Heart left ventricle (tissue), 16 donors: ENCODE data around the gene BACH2. TPM values are rescaled to one million over a fixed set of nuclear protein-coding genes. Genes with fewer than 3 reads are reported as not detected.
A peak's percentile ranks its signal among the peaks of the same experiment; 100 is the strongest.

Source experiments
- ATAC-seq, 4 donors: fragments of 200-7000 bp; cut with Tn5 transposase; one replicate each; pipeline ENCODE4 v1.9.1; 2020 to 2022; ENCODE audit warnings: moderate library complexity in 4 of 4, mild to moderate bottlenecking in 3 of 4, moderate number of reproducible peaks in 1 of 4
- DNase-seq, 5 donors: peaks; one replicate each; pipeline ENCODE4 v3.0.0-alpha.2; 2020
- H3K27ac ChIP-seq, 12 donors: fragments of 200-600 bp; sonication (generic) in 4 of 12; one replicate each; pipeline versions ENCODE4 v1.5.0 to v1.8.0; 2016 to 2022; ENCODE audit warnings: mild to moderate bottlenecking in 2 of 12
- H3K27me3 ChIP-seq, 9 donors: fragments of 200-600 bp; sonication (generic) in 2 of 9; one replicate each; pipeline versions ENCODE4 v1.5.1 to v1.8.0; 2016 to 2022; ENCODE audit warnings: mild to moderate bottlenecking in 3 of 9
- H3K36me3 ChIP-seq, 9 donors: fragments of 200-600 bp; sonication (generic) in 2 of 9; one replicate each; pipeline versions ENCODE4 v1.5.0 to v1.8.0; 2018 to 2022; ENCODE audit warnings: mild to moderate bottlenecking in 2 of 9
- H3K4me1 ChIP-seq, 12 donors: fragments of 200-600 bp; sonication (generic) in 4 of 12; one replicate each; pipeline versions ENCODE4 v1.5.0 to v1.8.0; 2016 to 2022; ENCODE audit warnings: mild to moderate bottlenecking in 3 of 12
- H3K4me3 ChIP-seq, 12 donors: fragments of 200-600 bp; sonication (generic) in 4 of 12; one replicate each; pipeline versions ENCODE4 v1.5.0 to v1.8.0; 2017 to 2022; ENCODE audit warnings: mild to moderate bottlenecking in 9 of 12, moderate library complexity in 4 of 12
- H3K9me3 ChIP-seq, 12 donors: fragments of 200-600 bp; sonication (generic) in 4 of 12; one replicate each; pipeline versions ENCODE4 v1.5.0 to v1.8.0; 2016 to 2022; ENCODE audit warnings: mild to moderate bottlenecking in 1 of 12
- CTCF ChIP-seq, 12 donors: fragments of 200-600 bp; sonication (generic) in 4 of 12; IDR thresholded peaks; one replicate each; pipeline versions ENCODE4 v1.5.0 to v1.8.0; 2018 to 2022; ENCODE audit warnings: antibody characterized with exemption in 12 of 12, mild to moderate bottlenecking in 5 of 12
- POLR2A ChIP-seq, 2 donors: fragments of 450-650 bp; IDR thresholded peaks; one replicate each; pipeline ENCODE4 v1.6.1; 2017; ENCODE audit warnings: antibody characterized with exemption in 2 of 2, mild to moderate bottlenecking in 2 of 2, moderate library complexity in 2 of 2
- WGBS, 4 donors: extraction: QIAGEN DNeasy Blood & Tissue Kit in 2 of 4; methylation state at CpG; one replicate each; pipeline versions ENCODE4 v1.1.5 to v1.1.7; 2013 to 2018; 5-methylcytosine and 5-hydroxymethylcytosine counted together
- intact Hi-C, 10 donors: fragments of 100-400 bp; cut with DNase I; formaldehyde crosslinking; loops; one replicate each; pipeline versions ENCODE4 v1.11.1 to v1.14.2; 2022
- polyA plus RNA-seq, 2 donors: library from polyadenylated mRNA; stranded (reverse); fragments of 200-250 nt; gene quantifications; one replicate each; pipeline ENCODE4 v1.2.3, GENCODE V29; 2013
- total RNA-seq, 9 donors: library from RNA; depleted of rRNA in 2 of 9; stranded (reverse); fragments of >200 nt in 2 of 9; fragmentation: NEBNext Ultra II Directional in 3 of 9; extraction: Animal tissue kit (Norgen Biotek cat#: 25700) in 3 of 9; gene quantifications; one replicate each; pipeline versions ENCODE4 v1.1.0 to v1.2.4, GENCODE V29; 2016 to 2023
- donor health status: ischemic (EF 13 %, LVEDD 7.1; RV severe dilation, severe dysfunction).
- donor health status: healthy with polysubstance abuse.
- donor health status: DM: no; HTN: yes; CAD: no.
- donor health status: DM: no; HTN: no; CAD: no.
- donor health status: ischemic (EF 25% LVEDD 6.9; RV normal size, moderate dysfunction).
- donor health status: ischemic (EF 25% LVEDD 5.7; RV mildly dilated, moderate dysfunction).
- donor health status: healthy.
- donor health status: DM: yes; HTN: yes; CAD: no.
- donor health status: ischemic (EF 35%, LVEDD 5.7; RV mildly dilated, moderate dysfunction).
- donor health status: nonischemic (EF 11% LVEDD 7.7; RV severe dilation, severe dysfunction).
- donor health status: DM: yes; HTN: yes; CAD: no.
- donor health status: PGD.
- donor health status: ischemic (EF 29% LVEDD 5.4; RV normal size, mild dysfunction).
- donor health status: nonischemic (EF 23%, LVEDD 6.1; RV moderate dilation, normal function).

BACH2 gene
- total and polyA plus RNA-seq, 11 donors: 0.23 to 8.4 (median 1.5) TPM

GRCh38 chr6:90294614-90294988, 2.0 kb downstream of the BACH2 start:
- ATAC-seq: no peak
- H3K4me3 ChIP-seq: peak overlapping the region; percentile 66 to 93 (median 80)
- DNase-seq: no peak
- intact Hi-C loops: loop anchor here in 6 of 10 donors (2.0 to 10.0 kb wide), 10 partner anchors 60 to 350 kb away; no protein-coding TSS in a partner anchor
- H3K27me3 ChIP-seq: peaks cover 0 to 30% (median 0%) of the 10 kb centered on the region in 9 donors
- H3K36me3 ChIP-seq: no peaks in the 10 kb centered on the region
- TF ChIP-seq POLR2A (IDR thresholded peaks at IDR 0.05): no peak
- no peak for TF ChIP-seq CTCF (IDR thresholded peaks at IDR 0.05)
- no peaks in the 10 kb centered on the region for H3K9me3 ChIP-seq
- H3K27ac ChIP-seq: peak overlapping the region in 6 of 12 donors; percentile 78 to 93 (median 87)
- WGBS, 4 donors: 29 to 50% (median 43%) methylated on average over 15 of the region's 15 CpGs
- H3K4me1 ChIP-seq: peaks cover 0 to 19% (median 8%) of the 10 kb centered on the region in 12 donors

- intact Hi-C loops: loop anchor here in 6 of 10 donors (2.0 to 10.0 kb wide), 10 partner anchors 59 to 349 kb away; no protein-coding TSS in a partner anchor
- Histone ChIP-seq H3K27me3 (peaks cover 0 to 30% (median 0%) of the 10 kb centered on the region in 9 donors), H3K9me3 (no peaks in the 10 kb centered on the region), H3K27ac (no peak overlapping the region), H3K4me1 (peaks cover 0 to 17% (median 8%) of the 10 kb centered on the region in 12 donors), H3K36me3 (no peaks in the 10 kb centered on the region), H3K4me3 (peak overlapping the region in 5 of 12 donors; percentile 67 to 91 (median 79))
- TF ChIP-seq CTCF (IDR thresholded peaks at IDR 0.05) (no peak), POLR2A (IDR thresholded peaks at IDR 0.05) (no peak)
- no peak for ATAC-seq
- no peak for DNase-seq
- WGBS, 4 donors: 90 to 94% (median 92%) methylated on average over 5 of the region's 5 CpGs
Observed at GRCh38 chr6:90294008-90294511, 2.6 kb downstream of the BACH2 start.

- 77 to 87% (median 83%) methylated on average over 3 of the region's 3 CpGs for WGBS, 4 donors
- intact Hi-C loops: loop anchor here in 6 of 10 donors (5.0 to 10.0 kb wide), 9 partner anchors 59 to 349 kb away; no protein-coding TSS in a partner anchor
- H3K36me3 ChIP-seq: no peaks in the 10 kb centered on the region
- H3K27ac ChIP-seq: no peak overlapping the region
- peaks cover 0 to 24% (median 0%) of the 10 kb centered on the region in 9 donors for H3K27me3 ChIP-seq
- H3K4me1 ChIP-seq: peaks cover 0 to 17% (median 8%) of the 10 kb centered on the region in 12 donors
- ATAC-seq (no peak), DNase-seq (no peak)
- no peak for TF ChIP-seq CTCF (IDR thresholded peaks at IDR 0.05)
- no peak for TF ChIP-seq POLR2A (IDR thresholded peaks at IDR 0.05)
- no peaks in the 10 kb centered on the region for H3K9me3 ChIP-seq
- no peak overlapping the region for H3K4me3 ChIP-seq
Observed at GRCh38 chr6:90293319-90293953, 3.2 kb downstream of the BACH2 start.

GRCh38 chr6:90291565-90291964, 5.1 kb downstream of the BACH2 start:
- Histone ChIP-seq H3K4me3 (no peak overlapping the region), H3K27ac (no peak overlapping the region), H3K36me3 (no peaks in the 10 kb centered on the region), H3K4me1 (peaks cover 0 to 22% (median 7%) of the 10 kb centered on the region in 12 donors), H3K27me3 (peaks cover 0 to 11% (median 0%) of the 10 kb centered on the region in 9 donors), H3K9me3 (peaks cover 0 to 6% (median 0%) of the 10 kb centered on the region in 12 donors)
- no peak for TF ChIP-seq CTCF (IDR thresholded peaks at IDR 0.05)
- no peak for TF ChIP-seq POLR2A (IDR thresholded peaks at IDR 0.05)
- 96 to 97% (median 97%) methylated on average over 4 of the region's 4 CpGs for WGBS, 4 donors
- intact Hi-C loops: loop anchor here in 6 of 10 donors (5.0 to 10.0 kb wide), 9 partner anchors 57 to 347 kb away; no protein-coding TSS in a partner anchor
- ATAC-seq (no peak), DNase-seq (no peak)
